SK-N-SH (cell line): ENCODE measurements around the gene DCAF17. TPM values are rescaled to one million over a fixed set of nuclear protein-coding genes. Genes with fewer than 3 reads are reported as not detected.

Experiments
- CTCF ChIA-PET: fragments of 300-600, 350-600 bp; formaldehyde crosslinking; extraction: SDS; loops from one replicate; lab custom pipeline; 2021; lab: Yijun Ruan, JAX
- POLR2A ChIA-PET: fragments of 350-600 bp; sonication (Branson Sonifier 250); formaldehyde crosslinking; extraction: SDS; loops from one replicate; lab custom pipeline; 2020; ENCODE audit warnings: antibody characterized with exemption, inconsistent platforms; lab: Yijun Ruan, JAX
- DNase-seq: peaks from one replicate; pipeline ENCODE4 v3.0.0; 2012
- H2AFZ ChIP-seq: fragments of 200-600 bp; sonication (generic); 2 replicates; pipeline ENCODE4 v1.8.1; 2016; ENCODE audit warnings: antibody characterized with exemption, mild to moderate bottlenecking, low read depth
- H3F3A ChIP-seq: fragments of 200-600 bp; sonication (generic); replicated peaks from 2 replicates; pipeline ENCODE3; 2016; ENCODE audit warnings: antibody characterized with exemption, mild to moderate bottlenecking; ENCODE audit not compliant: insufficient read depth
- H3K27ac ChIP-seq, 2 experiments: fragments of 200-500 bp in 1 of 2; fragments of 200-600 bp in 1 of 2; sonication (Bioruptor generic) in 1 of 2; sonication (generic), shearing (Covaris generic) in 1 of 2; 2 replicates each; pipeline versions ENCODE4 v1.5.1 to v1.6.1; 2014 to 2016; ENCODE audit warnings: low read depth in 2 of 2, inconsistent platforms in 1 of 2, low read length in 1 of 2, mild to moderate bottlenecking in 1 of 2, mixed read lengths in 1 of 2
- H3K27me3 ChIP-seq: fragments of 200-600 bp; sonication (generic), shearing (Covaris generic); 2 replicates; pipeline ENCODE4 v1.6.1; 2016; ENCODE audit warnings: mixed run types; ENCODE audit not compliant: insufficient read depth
- H3K36me3 ChIP-seq, 2 experiments: fragments of 200-500 bp in 1 of 2; fragments of 200-600 bp in 1 of 2; sonication (Bioruptor generic) in 1 of 2; sonication (generic) in 1 of 2; replicated peaks in 1 of 2; 2 replicates each; pipeline versions ENCODE3 to v1.5.1; 2014 to 2016; ENCODE audit warnings: low read length in 1 of 2, mild to moderate bottlenecking in 1 of 2; ENCODE audit not compliant: insufficient read depth in 2 of 2, control insufficient read depth in 1 of 2
- H3K4me1 ChIP-seq, 2 experiments: fragments of 200-500 bp in 1 of 2; fragments of 200-600 bp in 1 of 2; sonication (Bioruptor generic) in 1 of 2; sonication (generic), shearing (Covaris generic) in 1 of 2; 2 replicates each; pipeline versions ENCODE4 v1.5.1 to v1.6.1; 2014 to 2016; ENCODE audit warnings: low read depth in 1 of 2, low read length in 1 of 2, mixed run types in 1 of 2; ENCODE audit not compliant: insufficient read depth in 2 of 2, control insufficient read depth in 1 of 2
- H3K4me2 ChIP-seq: fragments of 200-600 bp; sonication (generic), shearing (Covaris generic); 2 replicates; pipeline ENCODE4 v1.6.1; 2017; ENCODE audit warnings: mixed run types
- H3K4me3 ChIP-seq, 2 experiments: fragments of 200-500 bp in 1 of 2; fragments of 200-600 bp in 1 of 2; sonication (Bioruptor generic) in 1 of 2; sonication (generic), shearing (Covaris generic) in 1 of 2; 2 replicates each; pipeline versions ENCODE4 v1.5.1 to v1.8.1; 2014 to 2016; ENCODE audit warnings: low read depth in 2 of 2, inconsistent platforms in 1 of 2, low read length in 1 of 2, mild to moderate bottlenecking in 1 of 2, mixed read lengths in 1 of 2, moderate library complexity in 1 of 2
- H3K79me2 ChIP-seq: fragments of 200-600 bp; sonication (generic); 2 replicates; pipeline ENCODE4 v1.8.1; 2017; ENCODE audit warnings: mild to moderate bottlenecking; ENCODE audit not compliant: insufficient read depth
- H3K9ac ChIP-seq: fragments of 200-600 bp; sonication (generic); 2 replicates; pipeline ENCODE4 v1.6.1; 2017; ENCODE audit warnings: mixed run types
- H3K9me2 ChIP-seq: fragments of 200-600 bp; sonication (generic); 2 replicates; pipeline ENCODE4 v1.6.1; 2017; ENCODE audit warnings: mixed run types
- H3K9me3 ChIP-seq: fragments of 200-600 bp; sonication (generic); 2 replicates; pipeline ENCODE4 v1.6.1; 2017; ENCODE audit warnings: mixed run types, mild to moderate bottlenecking, moderate library complexity
- H4K20me1 ChIP-seq: fragments of 200-600 bp; sonication (generic); 2 replicates; pipeline ENCODE4 v1.6.1; 2017; ENCODE audit warnings: mild to moderate bottlenecking, mixed run types; ENCODE audit not compliant: insufficient read depth
- CHD2 ChIP-seq: fragments of 150-350 bp; IDR thresholded peaks from 2 replicates; pipeline ENCODE4 v1.6.1; 2018; ENCODE audit warnings: low read length; ENCODE audit not compliant: partially characterized antibody
- ELF1 ChIP-seq: IDR thresholded peaks from 2 replicates; pipeline ENCODE4 v1.4.0; 2012
- EP300 ChIP-seq, 2 experiments: IDR thresholded peaks; 2 replicates each; pipeline versions ENCODE4 v1.4.0 to v1.6.1; 2012; ENCODE audit warnings: borderline replicate concordance in 1 of 2, low read depth in 1 of 2, low read length in 1 of 2
- EZH2phosphoT487 ChIP-seq: fragments of 200-600 bp; sonication (generic); IDR thresholded peaks from 2 replicates; pipeline ENCODE4 v1.6.1; 2017; ENCODE audit warnings: low read depth, mixed run types, mild to moderate bottlenecking, antibody characterized with exemption, moderate library complexity, borderline replicate concordance
- FOSL2 ChIP-seq: IDR thresholded peaks from 2 replicates; pipeline ENCODE4 v1.4.0; 2012; ENCODE audit warnings: low read depth, mild to moderate bottlenecking, moderate library complexity, borderline replicate concordance
- FOXJ3 ChIP-seq: sonication (generic); formaldehyde crosslinking; IDR thresholded peaks from 2 replicates; pipeline ENCODE4 v1.5.1; 2020; ENCODE audit warnings: mild to moderate bottlenecking, missing genetic modification reagents
- GABPA ChIP-seq: IDR thresholded peaks from 2 replicates; pipeline ENCODE4 v1.4.0; 2012; ENCODE audit warnings: low read depth, mild to moderate bottlenecking
- JUND ChIP-seq: IDR thresholded peaks from 2 replicates; pipeline ENCODE4 v1.4.0; 2012
- MEF2A ChIP-seq: IDR thresholded peaks from 2 replicates; pipeline ENCODE4 v1.4.0; 2012; ENCODE audit warnings: low read depth, borderline replicate concordance
- NFIC ChIP-seq: IDR thresholded peaks from 2 replicates; pipeline ENCODE4 v1.4.0; 2012; ENCODE audit warnings: borderline replicate concordance
- RAD21 ChIP-seq: IDR thresholded peaks from 2 replicates; pipeline ENCODE4 v1.6.1; 2012; ENCODE audit warnings: mild to moderate bottlenecking, low read length
- RFX5 ChIP-seq: IDR thresholded peaks from 2 replicates; pipeline ENCODE4 v1.6.1; 2012; ENCODE audit warnings: mild to moderate bottlenecking, improper control_type of control experiment, low read length
- RXRA ChIP-seq: IDR thresholded peaks from 2 replicates; pipeline ENCODE4 v1.4.0; 2012; ENCODE audit warnings: low read depth, mild to moderate bottlenecking, borderline replicate concordance
- TCF12 ChIP-seq: IDR thresholded peaks from 2 replicates; pipeline ENCODE4 v1.4.0; 2012
- TEAD4 ChIP-seq: IDR thresholded peaks from 2 replicates; pipeline ENCODE4 v1.4.0; 2012; ENCODE audit warnings: mild to moderate bottlenecking, borderline replicate concordance; ENCODE audit not compliant: insufficient read depth
- YY1 ChIP-seq: IDR thresholded peaks from 2 replicates; pipeline ENCODE4 v1.4.0; 2012; ENCODE audit warnings: low read depth, mild to moderate bottlenecking
- WGBS: methylation state at CpG from one replicate; pipeline ENCODE4 v1.1.6; 2017; ENCODE audit warnings: low lambda C conversion rate; 5-methylcytosine and 5-hydroxymethylcytosine counted together
- polyA plus RNA-seq, 3 experiments: library from polyadenylated mRNA; depleted of rRNA; stranded (reverse); fragments of >200 nt; gene quantifications; 2 replicates each; pipeline ENCODE4 v1.2.3, GENCODE V29; 2012
- TF ChIP-seq, protein P1 (sequence below): IDR thresholded peaks from 2 replicates; pipeline ENCODE4 v1.4.0; 2012; ENCODE audit warnings: low read depth
- TF ChIP-seq, protein P2 (sequence below): fragments of 150-350 bp; IDR thresholded peaks from 2 replicates; pipeline ENCODE4 v1.6.1; 2017; ENCODE audit warnings: antibody characterized with exemption, low read length, low read depth, borderline replicate concordance
- TF ChIP-seq, protein P3 (sequence below): IDR thresholded peaks from 2 replicates; pipeline ENCODE4; 2012
- TF ChIP-seq, protein P4 (sequence below): IDR thresholded peaks from 2 replicates; pipeline ENCODE4 v1.6.1; 2012; ENCODE audit warnings: mild to moderate bottlenecking, low read depth, low read length, moderate library complexity

The DCAF17 gene
- polyA plus RNA-seq, 1 of the 3 experiments (the other 2 are of a cell fraction), result 4.9 TPM

DNA sequence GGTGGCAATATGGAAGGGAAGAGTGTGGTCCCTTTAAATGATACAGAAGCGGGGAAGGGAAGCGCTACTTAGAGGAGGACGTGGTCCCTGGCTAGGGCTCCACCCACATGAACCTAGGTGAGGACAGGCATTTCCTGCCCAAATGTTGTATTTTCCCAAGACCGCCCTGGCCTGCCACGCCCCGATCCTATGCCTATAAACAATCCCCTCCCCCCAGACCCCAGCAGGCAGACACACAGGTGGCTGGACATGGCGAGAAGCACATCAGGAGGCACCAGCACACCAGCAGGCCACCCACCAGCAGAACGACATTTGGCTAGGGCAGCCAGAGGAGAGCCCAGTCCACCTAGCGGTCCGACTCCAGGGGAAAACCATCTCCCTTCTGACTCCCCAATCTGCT, 47.4 kb upstream of the DCAF17 start (continued):
- TF ChIP-seq GABPA (no peak), TEAD4 (no peak), CHD2 (no peak)
- TF ChIP-seq, protein P1, sequence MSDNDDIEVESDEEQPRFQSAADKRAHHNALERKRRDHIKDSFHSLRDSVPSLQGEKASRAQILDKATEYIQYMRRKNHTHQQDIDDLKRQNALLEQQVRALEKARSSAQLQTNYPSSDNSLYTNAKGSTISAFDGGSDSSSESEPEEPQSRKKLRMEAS, result no peak

DNA sequence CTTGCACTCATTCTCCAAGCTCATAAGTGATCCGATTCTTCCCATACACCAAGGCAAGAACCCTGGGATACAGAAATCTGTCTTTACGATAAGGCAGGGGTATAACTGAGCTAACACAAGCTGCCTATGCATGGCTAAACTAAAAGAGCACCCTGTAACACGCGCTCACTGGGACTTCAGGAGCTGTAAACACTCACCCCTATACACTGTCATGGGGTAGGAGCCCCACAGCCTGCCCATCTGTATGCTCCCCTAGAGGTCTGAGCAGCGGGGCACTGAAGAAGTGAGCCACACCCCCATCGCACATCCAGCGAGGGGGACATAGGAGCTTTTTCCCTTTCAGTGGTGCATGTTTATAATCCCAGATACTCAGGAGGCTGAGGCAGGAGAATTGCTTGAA, 47.0 kb upstream of the DCAF17 start:
- Histone ChIP-seq H3K9ac (no peak overlapping the region), H3K27ac (no peak overlapping the region), H4K20me1 (no peaks in the 10 kb centered on the region), H3K27me3 (no peaks in the 10 kb centered on the region), H2AFZ (no peak overlapping the region), H3K4me2 (no peak overlapping the region), H3K4me1 (peaks cover 0 to 14% of the 10 kb centered on the region in 2 experiments; a peak in 2 of 4 replicates), H3K4me3 (no peak overlapping the region), H3K36me3 (no peaks in the 10 kb centered on the region), H3K9me3 (no peaks in the 10 kb centered on the region), H3F3A (peaks cover 19% of the 10 kb centered on the region), H3K79me2 (peaks cover 4% of the 10 kb centered on the region; the same call in 1 of the 2 replicates), H3K9me2 (no peaks in the 10 kb centered on the region)
- 93% methylated on average over 7 of the region's 7 CpGs for WGBS
- TF ChIP-seq RXRA (no peak), FOXJ3 (CRISPR knock-in tag) (no peak), JUND (no peak), FOSL2 (no peak), EZH2phosphoT487 (no peak), MEF2A (no peak), YY1 (no peak), TCF12 (no peak), RFX5 (no peak), NFIC (no peak), EP300 (IDR thresholded peaks at IDR 0.05; ENCODE audit: borderline replicate concordance in 1 of 2, low read depth in 1 of 2, low read length in 1 of 2) (no peak), RAD21 (no peak), ELF1 (no peak)
- TF ChIP-seq, protein P1, result no peak
- TF ChIP-seq, protein P2, sequence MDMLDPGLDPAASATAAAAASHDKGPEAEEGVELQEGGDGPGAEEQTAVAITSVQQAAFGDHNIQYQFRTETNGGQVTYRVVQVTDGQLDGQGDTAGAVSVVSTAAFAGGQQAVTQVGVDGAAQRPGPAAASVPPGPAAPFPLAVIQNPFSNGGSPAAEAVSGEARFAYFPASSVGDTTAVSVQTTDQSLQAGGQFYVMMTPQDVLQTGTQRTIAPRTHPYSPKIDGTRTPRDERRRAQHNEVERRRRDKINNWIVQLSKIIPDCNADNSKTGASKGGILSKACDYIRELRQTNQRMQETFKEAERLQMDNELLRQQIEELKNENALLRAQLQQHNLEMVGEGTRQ, result no peak
- TF ChIP-seq, protein P3, sequence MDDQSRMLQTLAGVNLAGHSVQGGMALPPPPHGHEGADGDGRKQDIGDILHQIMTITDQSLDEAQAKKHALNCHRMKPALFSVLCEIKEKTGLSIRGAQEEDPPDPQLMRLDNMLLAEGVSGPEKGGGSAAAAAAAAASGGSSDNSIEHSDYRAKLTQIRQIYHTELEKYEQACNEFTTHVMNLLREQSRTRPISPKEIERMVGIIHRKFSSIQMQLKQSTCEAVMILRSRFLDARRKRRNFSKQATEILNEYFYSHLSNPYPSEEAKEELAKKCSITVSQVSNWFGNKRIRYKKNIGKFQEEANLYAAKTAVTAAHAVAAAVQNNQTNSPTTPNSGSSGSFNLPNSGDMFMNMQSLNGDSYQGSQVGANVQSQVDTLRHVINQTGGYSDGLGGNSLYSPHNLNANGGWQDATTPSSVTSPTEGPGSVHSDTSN, result no peak
- TF ChIP-seq, protein P4, sequence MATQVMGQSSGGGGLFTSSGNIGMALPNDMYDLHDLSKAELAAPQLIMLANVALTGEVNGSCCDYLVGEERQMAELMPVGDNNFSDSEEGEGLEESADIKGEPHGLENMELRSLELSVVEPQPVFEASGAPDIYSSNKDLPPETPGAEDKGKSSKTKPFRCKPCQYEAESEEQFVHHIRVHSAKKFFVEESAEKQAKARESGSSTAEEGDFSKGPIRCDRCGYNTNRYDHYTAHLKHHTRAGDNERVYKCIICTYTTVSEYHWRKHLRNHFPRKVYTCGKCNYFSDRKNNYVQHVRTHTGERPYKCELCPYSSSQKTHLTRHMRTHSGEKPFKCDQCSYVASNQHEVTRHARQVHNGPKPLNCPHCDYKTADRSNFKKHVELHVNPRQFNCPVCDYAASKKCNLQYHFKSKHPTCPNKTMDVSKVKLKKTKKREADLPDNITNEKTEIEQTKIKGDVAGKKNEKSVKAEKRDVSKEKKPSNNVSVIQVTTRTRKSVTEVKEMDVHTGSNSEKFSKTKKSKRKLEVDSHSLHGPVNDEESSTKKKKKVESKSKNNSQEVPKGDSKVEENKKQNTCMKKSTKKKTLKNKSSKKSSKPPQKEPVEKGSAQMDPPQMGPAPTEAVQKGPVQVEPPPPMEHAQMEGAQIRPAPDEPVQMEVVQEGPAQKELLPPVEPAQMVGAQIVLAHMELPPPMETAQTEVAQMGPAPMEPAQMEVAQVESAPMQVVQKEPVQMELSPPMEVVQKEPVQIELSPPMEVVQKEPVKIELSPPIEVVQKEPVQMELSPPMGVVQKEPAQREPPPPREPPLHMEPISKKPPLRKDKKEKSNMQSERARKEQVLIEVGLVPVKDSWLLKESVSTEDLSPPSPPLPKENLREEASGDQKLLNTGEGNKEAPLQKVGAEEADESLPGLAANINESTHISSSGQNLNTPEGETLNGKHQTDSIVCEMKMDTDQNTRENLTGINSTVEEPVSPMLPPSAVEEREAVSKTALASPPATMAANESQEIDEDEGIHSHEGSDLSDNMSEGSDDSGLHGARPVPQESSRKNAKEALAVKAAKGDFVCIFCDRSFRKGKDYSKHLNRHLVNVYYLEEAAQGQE, result no peak
- ChIA-PET POLR2A (no interaction called here), CTCF (interaction anchor here (1.0 to 1.3 kb wide), 2 partner anchors 10 to 14 kb away, joined by 3 read pairs; no protein-coding TSS in a partner anchor)
- no peak for DNase-seq
